DOHH2 (cell line): ENCODE data around the gene SET.

Experiments used
- H3F3A ChIP-seq: fragments of 200-600 bp; sonication (generic), shearing (Covaris generic); 2 replicates; pipeline ENCODE4 v1.6.0; 2016; ENCODE audit warnings: antibody characterized with exemption, mild to moderate bottlenecking; ENCODE audit not compliant: control insufficient read depth, insufficient read depth
- H3K27ac ChIP-seq: fragments of 200-600 bp; sonication (generic); 2 replicates; pipeline ENCODE4 v1.5.1; 2014; ENCODE audit warnings: low read depth, mild to moderate bottlenecking, low read length, moderate library complexity
- H3K27me3 ChIP-seq: fragments of 200-600 bp; sonication (generic); 2 replicates; pipeline ENCODE4 v1.6.1; 2014; ENCODE audit warnings: mild to moderate bottlenecking, low read length, mixed read lengths; ENCODE audit not compliant: control insufficient read depth
- H3K36me3 ChIP-seq: fragments of 200-600 bp; sonication (generic); 2 replicates; pipeline ENCODE4 v1.6.1; 2014; ENCODE audit warnings: mild to moderate bottlenecking, low read length, moderate library complexity, mixed read lengths; ENCODE audit not compliant: control insufficient read depth
- H3K4me1 ChIP-seq: fragments of 200-600 bp; sonication (generic); 2 replicates; pipeline ENCODE4 v1.6.1; 2014; ENCODE audit warnings: mild to moderate bottlenecking, low read length, mixed read lengths; ENCODE audit not compliant: control insufficient read depth
- H3K4me2 ChIP-seq: fragments of 200-600 bp; sonication (generic); 2 replicates; pipeline ENCODE4 v1.6.0; 2014; ENCODE audit warnings: mild to moderate bottlenecking, low read length, moderate library complexity
- H3K4me3 ChIP-seq: fragments of 200-600 bp; sonication (generic); 2 replicates; pipeline ENCODE4 v1.5.1; 2014; ENCODE audit warnings: mild to moderate bottlenecking, low read length, mixed read lengths
- H3K79me2 ChIP-seq: fragments of 200-600 bp; sonication (generic); 2 replicates; pipeline ENCODE4 v1.6.1; 2014; ENCODE audit warnings: mild to moderate bottlenecking, low read length, mixed read lengths; ENCODE audit not compliant: control insufficient read depth
- H3K9me2 ChIP-seq: fragments of 200-600 bp; sonication (generic); replicated peaks from 2 replicates; pipeline ENCODE4 v1.6.1; 2014; ENCODE audit warnings: mild to moderate bottlenecking, low read length, mixed read lengths; ENCODE audit not compliant: control insufficient read depth
- H3K9me3 ChIP-seq: fragments of 200-600 bp; sonication (generic); 2 replicates; pipeline ENCODE4 v1.6.1; 2014; ENCODE audit warnings: antibody characterized with exemption, low read length, mixed read lengths; ENCODE audit not compliant: control insufficient read depth, insufficient read depth
- H4K20me1 ChIP-seq: fragments of 200-600 bp; sonication (generic); 2 replicates; pipeline ENCODE4 v1.6.0; 2014; ENCODE audit warnings: low read depth, mild to moderate bottlenecking, antibody characterized with exemption, low read length, moderate library complexity; ENCODE audit not compliant: control insufficient read depth, insufficient read depth
- CTCF ChIP-seq: fragments of 200-600 bp; sonication (generic); IDR thresholded peaks from one replicate; pipeline ENCODE4 v1.5.1; 2014; ENCODE audit warnings: antibody characterized with exemption, mild to moderate bottlenecking, low read depth, low read length; ENCODE audit not compliant: poor library complexity, severe bottlenecking
- EZH2phosphoT487 ChIP-seq: fragments of 200-600 bp; sonication (generic); IDR thresholded peaks from 2 replicates; pipeline ENCODE4 v1.6.1; 2017; ENCODE audit warnings: borderline replicate concordance, mild to moderate bottlenecking, antibody characterized with exemption, low read length, moderate library complexity, mixed read lengths

Gene SET

GRCh38 chr9:128723352-128723865 lies 34.4 kb downstream of the SET start:
- H3K4me1 ChIP-seq = peaks cover 25% of the 10 kb centered on the region
- peaks cover 20% of the 10 kb centered on the region for H3K36me3 ChIP-seq
- TF ChIP-seq CTCF = no peak
- no peak for TF ChIP-seq EZH2phosphoT487
- no peaks in the 10 kb centered on the region for H4K20me1 ChIP-seq
- peak overlapping the region; percentile 84 for H3K4me3 ChIP-seq
- no peaks in the 10 kb centered on the region for H3K9me3 ChIP-seq
- no peaks in the 10 kb centered on the region for H3K9me2 ChIP-seq
- peaks cover 19% of the 10 kb centered on the region for H3K79me2 ChIP-seq
- H3K27ac ChIP-seq = peak overlapping the region; percentile 7
- H3F3A ChIP-seq = peaks cover 15% of the 10 kb centered on the region
- H3K4me2 ChIP-seq = peak overlapping the region; percentile 83
- H3K27me3 ChIP-seq = no peaks in the 10 kb centered on the region

GRCh38 chr9:128723866-128724743 lies 35.1 kb downstream of the SET start, which contains the start of gene ZDHHC12:
ZDHHC12 (minus strand) TSS chr9:128724127; CDS start chr9:128724093, 34 bp downstream.
- peaks cover 19% of the 10 kb centered on the region for H3K79me2 ChIP-seq
- H3F3A ChIP-seq = peaks cover 15% of the 10 kb centered on the region
- peak within 1 kb of the TSS; percentile 83 for H3K4me2 ChIP-seq
- no peaks in the 10 kb centered on the region for H3K27me3 ChIP-seq
- H4K20me1 ChIP-seq = no peaks in the 10 kb centered on the region
- H3K9me2 ChIP-seq = no peaks in the 10 kb centered on the region
- H3K27ac ChIP-seq = peak within 1 kb of the TSS; percentile 27
- H3K9me3 ChIP-seq = no peaks in the 10 kb centered on the region
- TF ChIP-seq EZH2phosphoT487 (no peak), CTCF (no peak)
- H3K4me3 ChIP-seq = peak within 1 kb of the TSS; percentile 84
- H3K36me3 ChIP-seq = peaks cover 20% of the 10 kb centered on the region
- peaks cover 25% of the 10 kb centered on the region for H3K4me1 ChIP-seq

- no peaks in the 10 kb centered on the region for H3K9me2 ChIP-seq
- TF ChIP-seq CTCF (no peak), EZH2phosphoT487 (no peak)
- H3K9me3 ChIP-seq = no peaks in the 10 kb centered on the region
- no peaks in the 10 kb centered on the region for H3K27me3 ChIP-seq
- peaks cover 15% of the 10 kb centered on the region for H3F3A ChIP-seq
- H4K20me1 ChIP-seq = no peaks in the 10 kb centered on the region
- H3K4me1 ChIP-seq = peaks cover 25% of the 10 kb centered on the region
- peak overlapping the region; percentile 27 for H3K27ac ChIP-seq
- peaks cover 20% of the 10 kb centered on the region for H3K36me3 ChIP-seq
- H3K79me2 ChIP-seq = peaks cover 19% of the 10 kb centered on the region
- H3K4me2 ChIP-seq = peak overlapping the region; percentile 80
- peak overlapping the region; percentile 75 for H3K4me3 ChIP-seq
Measured at GRCh38 chr9:128724744-128725211, 35.8 kb downstream of the SET start.
